HEK293T (cell line): ENCODE results near the gene CDH4.

ENCODE experiments used
- CTCF ChIA-PET: fragments of 350-600 bp; formaldehyde crosslinking; extraction: SDS; loops from one replicate; lab custom pipeline; 2021; ENCODE audit warnings: antibody characterized with exemption, inconsistent platforms; lab: Yijun Ruan, JAX
- POLR2A ChIA-PET: fragments of 350-600 bp; formaldehyde crosslinking; extraction: SDS; loops from one replicate; lab custom pipeline; 2020; ENCODE audit warnings: antibody characterized with exemption, inconsistent platforms; lab: Yijun Ruan, JAX
- DNase-seq: peaks from one replicate; pipeline ENCODE4 v3.0.0; 2012; ENCODE audit warnings: mixed read lengths; ENCODE audit errors: extremely low spot score
- ARNT ChIP-seq: fragments of 450-650 bp; IDR thresholded peaks from 2 replicates; pipeline ENCODE4 v1.6.1; 2017; ENCODE audit warnings: mild to moderate bottlenecking
- BHLHE40 ChIP-seq: fragments of 450-650 bp; IDR thresholded peaks from 2 replicates; pipeline ENCODE4 v1.6.1; 2016; ENCODE audit warnings: mild to moderate bottlenecking, moderate library complexity, borderline replicate concordance
- CTBP1 ChIP-seq: fragments of 450-650 bp; IDR thresholded peaks from 2 replicates; pipeline ENCODE4 v1.6.1; 2016; ENCODE audit warnings: borderline replicate concordance
- ELF4 ChIP-seq: fragments of 450-650 bp; IDR thresholded peaks from 2 replicates; pipeline ENCODE4 v1.6.1; 2017; ENCODE audit warnings: antibody characterized with exemption
- FOXA1 ChIP-seq: fragments of 450-650 bp; IDR thresholded peaks from 2 replicates; pipeline ENCODE4 v1.6.1; 2016; ENCODE audit warnings: mild to moderate bottlenecking
- FOXK2 ChIP-seq: fragments of 450-650 bp; IDR thresholded peaks from 2 replicates; pipeline ENCODE4 v1.6.1; 2016; ENCODE audit warnings: mild to moderate bottlenecking
- FOXM1 ChIP-seq: fragments of 450-650 bp; IDR thresholded peaks from 2 replicates; pipeline ENCODE4 v1.6.1; 2017; ENCODE audit warnings: mild to moderate bottlenecking, borderline replicate concordance
- HDGF ChIP-seq: fragments of 450-650 bp; IDR thresholded peaks from 2 replicates; pipeline ENCODE4 v1.6.1; 2017; ENCODE audit warnings: antibody characterized with exemption, borderline replicate concordance
- L3MBTL2 ChIP-seq: fragments of 450-650 bp; conservative IDR thresholded peaks from 2 replicates; pipeline ENCODE4 v1.6.1; 2016; ENCODE audit warnings: mild to moderate bottlenecking
- LEF1 ChIP-seq: fragments of 450-650 bp; IDR thresholded peaks from 2 replicates; pipeline ENCODE4 v1.6.1; 2017; ENCODE audit warnings: mild to moderate bottlenecking, borderline replicate concordance
- NFRKB ChIP-seq: fragments of 450-650 bp; IDR thresholded peaks from 2 replicates; pipeline ENCODE4 v1.6.1; 2016; ENCODE audit warnings: mild to moderate bottlenecking, moderate library complexity
- PKNOX1 ChIP-seq: fragments of 450-650 bp; IDR thresholded peaks from 2 replicates; pipeline ENCODE4 v1.6.1; 2016
- SP1 ChIP-seq: fragments of 450-650 bp; IDR thresholded peaks from 2 replicates; pipeline ENCODE4 v1.6.1; 2017
- SUZ12 ChIP-seq: fragments of 450-650 bp; IDR thresholded peaks from 2 replicates; pipeline ENCODE4 v1.6.1; 2016; ENCODE audit warnings: mild to moderate bottlenecking
- TARDBP ChIP-seq: fragments of 450-650 bp; IDR thresholded peaks from 2 replicates; pipeline ENCODE4 v1.6.1; 2016
- ZNF384 ChIP-seq: fragments of 450-650 bp; IDR thresholded peaks from 2 replicates; pipeline ENCODE4 v1.6.1; 2016

CDH4 gene

GRCh38 chr20:61600016-61600415 is 348.0 kb downstream of the CDH4 start:
- CTCF ChIA-PET, result no interaction called here
- TF ChIP-seq ELF4 (no peak), NFRKB (no peak), ZNF384 (no peak), TARDBP (no peak), HDGF (no peak), PKNOX1 (no peak), SP1 (no peak), BHLHE40 (no peak), FOXM1 (no peak), FOXK2 (no peak), L3MBTL2 (no peak), SUZ12 (no peak), CTBP1 (no peak), LEF1 (no peak), FOXA1 (no peak)
- POLR2A ChIA-PET, result no interaction called here
- DNase-seq, result no peak

GRCh38 chr20:61601361-61601760 is 349.3 kb downstream of the CDH4 start:
- CTCF ChIA-PET, result no interaction called here
- TF ChIP-seq HDGF, result no peak
- DNase-seq, result no peak
- POLR2A ChIA-PET, result no interaction called here

GRCh38 chr20:61601853-61602252 is 349.8 kb downstream of the CDH4 start:
- POLR2A ChIA-PET, result no interaction called here
- CTCF ChIA-PET, result no interaction called here
- no peak for DNase-seq
- TF ChIP-seq ELF4 (no peak), FOXA1 (no peak), TARDBP (no peak), BHLHE40 (no peak), ZNF384 (no peak), LEF1 (no peak), PKNOX1 (no peak), HDGF (no peak), CTBP1 (no peak)

GRCh38 chr20:61603715-61604114 is 351.7 kb downstream of the CDH4 start:
- no peak for DNase-seq
- ChIA-PET POLR2A (no interaction called here), CTCF (no interaction called here)
- no peak for TF ChIP-seq PKNOX1
- TF ChIP-seq SP1, result no peak
- TF ChIP-seq ELF4, result no peak
- no peak for TF ChIP-seq FOXM1
- TF ChIP-seq HDGF, result no peak
- no peak for TF ChIP-seq LEF1
- TF ChIP-seq FOXK2, result no peak
- TF ChIP-seq BHLHE40, result no peak
- no peak for TF ChIP-seq SUZ12
- no peak for TF ChIP-seq CTBP1
- no peak for TF ChIP-seq NFRKB
- no peak for TF ChIP-seq L3MBTL2
- no peak for TF ChIP-seq ZNF384
- TF ChIP-seq TARDBP, result no peak
- TF ChIP-seq ARNT, result no peak
- TF ChIP-seq FOXA1, result no peak

- ChIA-PET POLR2A (no interaction called here), CTCF (no interaction called here)
- TF ChIP-seq NFRKB, result no peak
- no peak for TF ChIP-seq TARDBP
- TF ChIP-seq FOXK2, result no peak
- DNase-seq, result no peak
Measured at GRCh38 chr20:61604549-61604948, 352.5 kb downstream of the CDH4 start.

GRCh38 chr20:61605283-61605682 is 353.2 kb downstream of the CDH4 start:
- no peak for DNase-seq
- POLR2A ChIA-PET, result no interaction called here
- CTCF ChIA-PET, result no interaction called here
- no peak for TF ChIP-seq FOXA1
- TF ChIP-seq ELF4, result no peak
- TF ChIP-seq LEF1, result no peak
- TF ChIP-seq HDGF, result no peak
- no peak for TF ChIP-seq SP1

- ChIA-PET CTCF (no interaction called here), POLR2A (no interaction called here)
- TF ChIP-seq SP1 (no peak), BHLHE40 (no peak), TARDBP (no peak), FOXA1 (no peak), FOXK2 (no peak), NFRKB (no peak), CTBP1 (no peak), HDGF (no peak), L3MBTL2 (no peak), ZNF384 (no peak), SUZ12 (no peak), ARNT (no peak), PKNOX1 (no peak), LEF1 (no peak), ELF4 (no peak)
- DNase-seq, result no peak
Measured at GRCh38 chr20:61605862-61606557, 353.9 kb downstream of the CDH4 start.
